H1 (cell line): ENCODE results near the gene TLE4. TPM values are rescaled to one million over a fixed set of nuclear protein-coding genes. Genes with fewer than 3 reads are reported as not detected.

Experiments used
- CTCF ChIA-PET: fragments of 300-600 bp; sonication (Branson Sonifier 250); formaldehyde crosslinking; loops from one replicate; lab custom pipeline; 2021; ENCODE audit not compliant: partially characterized antibody; lab: Charles Lee
- POLR2A ChIA-PET: fragments of 300-600 bp; sonication (Branson Sonifier 250); formaldehyde crosslinking; loops from one replicate; lab custom pipeline; 2021; ENCODE audit warnings: inconsistent platforms; ENCODE audit not compliant: partially characterized antibody; lab: Charles Lee
- DNase-seq, 2 experiments: peaks; one replicate each; pipeline versions ENCODE4 v3.0.0 to v3.0.0-alpha.2; 2010 to 2022; ENCODE audit warnings: low spot score in 2 of 2, low read depth in 1 of 2, mixed read lengths in 1 of 2
- FAIRE-seq: peaks from 2 replicates; lab custom pipeline; 2011; peaks lifted over from hg19 to GRCh38; lab: Jason Lieb, UNC
- H2AFZ ChIP-seq: 2 replicates; pipeline ENCODE4 v1.8.1; 2012; ENCODE audit warnings: low read length, inconsistent platforms
- H2AK5ac ChIP-seq: 2 replicates; pipeline ENCODE4 v1.6.1; 2013; ENCODE audit warnings: low read depth, low read length
- H2BK120ac ChIP-seq: replicated peaks from 2 replicates; pipeline ENCODE3; 2013; ENCODE audit warnings: low read depth, low read length, inconsistent platforms
- H2BK12ac ChIP-seq: 2 replicates; pipeline ENCODE4 v1.6.1; 2013; ENCODE audit warnings: low read depth, low read length
- H2BK15ac ChIP-seq: 2 replicates; pipeline ENCODE4 v1.6.1; 2013; ENCODE audit warnings: low read length
- H2BK20ac ChIP-seq: 2 replicates; pipeline ENCODE4 v1.6.1; 2013; ENCODE audit warnings: low read length
- H2BK5ac ChIP-seq: 2 replicates; pipeline ENCODE4 v1.6.1; 2013; ENCODE audit warnings: low read depth, low read length
- H3K14ac ChIP-seq: 2 replicates; pipeline ENCODE4 v1.6.1; 2013; ENCODE audit warnings: inconsistent platforms; ENCODE audit not compliant: insufficient read length
- H3K18ac ChIP-seq: 2 replicates; pipeline ENCODE4 v1.6.1; 2013; ENCODE audit warnings: low read length; ENCODE audit errors: extremely low read depth
- H3K23ac ChIP-seq: 2 replicates; pipeline ENCODE4 v1.6.1; 2013; ENCODE audit warnings: inconsistent platforms; ENCODE audit not compliant: insufficient read length
- H3K23me2 ChIP-seq: 2 replicates; pipeline ENCODE4 v1.6.1; 2013; ENCODE audit warnings: low read depth, low read length
- H3K27ac ChIP-seq: 2 replicates; pipeline ENCODE4 v1.6.1; 2011; ENCODE audit warnings: low read depth, low read length, inconsistent platforms
- H3K27me3 ChIP-seq, 4 experiments: replicated peaks in 1 of 4; 1 replicate in 1 of 4; 2 replicates in 3 of 4; pipeline versions ENCODE4 v1.6.1 to v1.8.1; 2011 to 2013; ENCODE audit warnings: low read length in 3 of 4, mild to moderate bottlenecking in 3 of 4, inconsistent platforms in 2 of 4, mixed read lengths in 2 of 4, moderate library complexity in 1 of 4; ENCODE audit not compliant: control insufficient read depth in 3 of 4, insufficient read depth in 3 of 4; ENCODE audit errors: extremely low read depth in 1 of 4
- H3K36me3 ChIP-seq, 4 experiments: 2 replicates each; pipeline versions ENCODE4 v1.6.1 to v1.8.1; 2011 to 2013; ENCODE audit warnings: mild to moderate bottlenecking in 4 of 4, low read length in 3 of 4, moderate library complexity in 2 of 4, control low read depth in 1 of 4, inconsistent platforms in 1 of 4; ENCODE audit not compliant: insufficient read depth in 4 of 4, control insufficient read depth in 2 of 4
- H3K4ac ChIP-seq: replicated peaks from 2 replicates; pipeline ENCODE3; 2013; ENCODE audit warnings: low read length, low read depth, mixed read lengths, inconsistent platforms; ENCODE audit not compliant: insufficient read length
- H3K4me1 ChIP-seq, 4 experiments: replicated peaks in 1 of 4; 1 replicate in 1 of 4; 2 replicates in 3 of 4; pipeline versions ENCODE4 v1.6.1 to v1.8.1; 2011 to 2013; ENCODE audit warnings: low read length in 3 of 4, inconsistent platforms in 2 of 4, mixed read lengths in 1 of 4; ENCODE audit not compliant: insufficient read depth in 4 of 4, control insufficient read depth in 3 of 4
- H3K4me2 ChIP-seq, 2 experiments: 2 replicates each; pipeline versions ENCODE4 v1.6.1 to v1.8.1; 2011 to 2013; ENCODE audit warnings: low read depth in 2 of 2, low read length in 2 of 2, control low read depth in 1 of 2, inconsistent platforms in 1 of 2, mild to moderate bottlenecking in 1 of 2; ENCODE audit not compliant: insufficient read depth in 1 of 2
- H3K4me3 ChIP-seq, 4 experiments: fragments of 200-600, 300-600 bp in 1 of 4; sonication (generic), shearing (Covaris generic), sonication (Bioruptor Twin) in 1 of 4; 2 replicates each; pipeline versions ENCODE4 v1.5.1 to v1.8.1; 2011 to 2016; ENCODE audit warnings: low read length in 4 of 4, low read depth in 3 of 4, control low read depth in 2 of 4, inconsistent platforms in 2 of 4, mild to moderate bottlenecking in 2 of 4, mixed read lengths in 1 of 4, moderate library complexity in 1 of 4; ENCODE audit not compliant: insufficient read depth in 2 of 4; ENCODE audit errors: extremely low read depth in 1 of 4
- H3K56ac ChIP-seq: replicated peaks from 2 replicates; pipeline ENCODE3; 2013; ENCODE audit warnings: low read depth, mild to moderate bottlenecking, mixed read lengths, low read length, inconsistent platforms; ENCODE audit not compliant: insufficient read length
- H3K79me1 ChIP-seq: 2 replicates; pipeline ENCODE4 v1.6.1; 2013; ENCODE audit warnings: low read depth, low read length, control low read depth
- H3K79me2 ChIP-seq, 2 experiments: 2 replicates each; pipeline versions ENCODE4 v1.6.1 to v1.8.1; 2012 to 2013; ENCODE audit warnings: low read length in 2 of 2, mild to moderate bottlenecking in 2 of 2, inconsistent platforms in 1 of 2; ENCODE audit not compliant: insufficient read depth in 2 of 2, control insufficient read depth in 1 of 2
- H3K9ac ChIP-seq, 4 experiments: replicated peaks in 1 of 4; 1 replicate in 1 of 4; 2 replicates in 3 of 4; pipeline versions ENCODE4 v1.6.1 to v1.8.1; 2011 to 2013; ENCODE audit warnings: low read depth in 3 of 4, low read length in 3 of 4, control low read depth in 2 of 4, mild to moderate bottlenecking in 2 of 4, moderate library complexity in 2 of 4, inconsistent platforms in 1 of 4; ENCODE audit errors: extremely low read depth in 1 of 4
- H3K9me3 ChIP-seq, 2 experiments: 2 replicates each; pipeline versions ENCODE4 v1.6.1 to v1.8.1; 2012 to 2013; ENCODE audit warnings: mild to moderate bottlenecking in 2 of 2, moderate library complexity in 2 of 2, control low read depth in 1 of 2, inconsistent platforms in 1 of 2, low read depth in 1 of 2, low read length in 1 of 2, mixed read lengths in 1 of 2; ENCODE audit not compliant: insufficient read depth in 2 of 2
- H4K20me1 ChIP-seq, 2 experiments: replicated peaks in 1 of 2; 2 replicates each; pipeline versions ENCODE3 to v1.8.1; 2011 to 2013; ENCODE audit warnings: inconsistent platforms in 2 of 2, low read length in 2 of 2, mild to moderate bottlenecking in 1 of 2; ENCODE audit not compliant: insufficient read depth in 2 of 2, control insufficient read depth in 1 of 2
- H4K5ac ChIP-seq: 2 replicates; pipeline ENCODE4 v1.6.1; 2013; ENCODE audit warnings: low read length, low read depth, mixed read lengths, inconsistent platforms; ENCODE audit not compliant: insufficient read length
- H4K8ac ChIP-seq: 2 replicates; pipeline ENCODE4 v1.8.0; 2013; ENCODE audit warnings: mild to moderate bottlenecking, moderate library complexity, low read length, inconsistent platforms; ENCODE audit not compliant: insufficient read depth; ENCODE audit errors: extremely low read depth
- H4K91ac ChIP-seq: replicated peaks from 2 replicates; pipeline ENCODE3; 2013; ENCODE audit warnings: low read length, mixed read lengths, inconsistent platforms; ENCODE audit not compliant: insufficient read length
- CEBPB ChIP-seq: IDR thresholded peaks from 2 replicates; pipeline ENCODE4 v1.6.1; 2012; ENCODE audit warnings: low read depth, low read length
- CHD2 ChIP-seq: IDR thresholded peaks from 2 replicates; pipeline ENCODE4 v1.6.1; 2012; ENCODE audit warnings: low read length, improper control_type of control experiment
- GTF2F1 ChIP-seq: IDR thresholded peaks from 2 replicates; pipeline ENCODE4 v1.6.1; 2012; ENCODE audit warnings: low read depth, low read length, improper control_type of control experiment, borderline replicate concordance
- KDM5A ChIP-seq: fragments of 200-600 bp; IDR thresholded peaks from 2 replicates; pipeline ENCODE4 v1.7.1; 2012; ENCODE audit warnings: mild to moderate bottlenecking, low read length, inconsistent platforms, mixed read lengths
- NRF1 ChIP-seq: IDR thresholded peaks from 2 replicates; pipeline ENCODE4 v1.6.1; 2011; ENCODE audit warnings: mild to moderate bottlenecking, low read depth, low read length, improper control_type of control experiment
- POU5F1 ChIP-seq: IDR thresholded peaks from 2 replicates; pipeline ENCODE4 v1.6.1; 2011; ENCODE audit warnings: low read depth, mild to moderate bottlenecking, low read length, moderate library complexity
- SP2 ChIP-seq: IDR thresholded peaks from 2 replicates; pipeline ENCODE4 v1.6.1; 2012; ENCODE audit warnings: mild to moderate bottlenecking, low read length, inconsistent platforms
- TEAD4 ChIP-seq: IDR thresholded peaks from 2 replicates; pipeline ENCODE4 v1.6.1; 2012; ENCODE audit warnings: low read depth, low read length, inconsistent platforms, mixed read lengths
- WGBS, 2 experiments: shearing (Covaris generic) in 1 of 2; methylation state at CpG; one replicate each; pipeline versions ENCODE4 v1.1.6 to v1.1.7; 2013 to 2015; ENCODE audit warnings: low lambda C conversion rate in 2 of 2, mixed read lengths in 2 of 2, inconsistent platforms in 1 of 2, low coverage in 1 of 2, missing lambda C conversion rate in 1 of 2; ENCODE audit not compliant: insufficient replicate concordance in 2 of 2, insufficient coverage in 1 of 2, insufficient read length in 1 of 2; ENCODE audit errors: extremely low coverage in 1 of 2, missing lambda C conversion rate in 1 of 2; 5-methylcytosine and 5-hydroxymethylcytosine counted together
- long read RNA-seq, 2 experiments: library from RNA in 1 of 2; library from capped mRNA in 1 of 2; stranded (forward); transcript quantifications; one replicate each; pipeline ENCODE4 v2.0.0, GENCODE V29; 2021; ENCODE audit warnings: inconsistent platforms in 1 of 2
- polyA minus RNA-seq, 3 experiments: library from RNA; depleted of rRNA, polyadenylated mRNA; stranded (reverse); fragments of >200 nt; gene quantifications; 1 replicate in 2 of 3; 2 replicates in 1 of 3; pipeline ENCODE4 v1.2.3, GENCODE V29; 2011
- polyA plus RNA-seq, 7 experiments: library from polyadenylated mRNA; depleted of rRNA in 3 of 7; stranded (reverse) in 5 of 7; unstranded in 2 of 7; fragments of >200 nt in 5 of 7; fragments of 200-250 nt in 2 of 7; gene quantifications; 1 replicate in 5 of 7; 2 replicates in 1 of 7; 4 replicates in 1 of 7; pipeline versions ENCODE4 v1.2.1 to v1.2.3, GENCODE V29; 2011 to 2013; ENCODE audit warnings: missing spikeins in 2 of 7, mixed read lengths in 2 of 7
- total RNA-seq: library from RNA; stranded (reverse); fragmentation: NEBNext Ultra II Directional; extraction: Animal tissue kit (Norgen Biotek cat#: 25700); gene quantifications from 2 replicates; pipeline ENCODE4 v1.2.1, GENCODE V29; 2021
- TF ChIP-seq, protein P1 (sequence below): IDR thresholded peaks from 2 replicates; pipeline ENCODE4 v1.6.1; 2012; ENCODE audit warnings: inconsistent platforms

Gene TLE4
- total RNA-seq (36.9 and 39.2 TPM in 2 replicates), polyA plus RNA-seq (2011; rRNA removed) (32.4 and 37.2 TPM in 2 replicates), polyA minus RNA-seq (2011; rRNA and poly(A)+ RNA removed) (75.3 and 97.5 TPM in 2 replicates)
- 32.6 TPM for polyA plus RNA-seq (2011; cell fraction: cytosol; rRNA removed)
- 50.9 TPM for polyA plus RNA-seq (2011; cell fraction: nucleus; rRNA removed)
- polyA plus RNA-seq (2012, experiment 1 of 2), result 26.7 to 31.6 TPM (median 27.9 TPM) in 4 replicates
- polyA plus RNA-seq (2012, experiment 2 of 2), result 7.9 TPM
- 22.4 TPM for polyA plus RNA-seq (2013, experiment 1 of 2)
- polyA plus RNA-seq (2013, experiment 2 of 2), result 23.5 TPM
- polyA minus RNA-seq (2011; cell fraction: cytosol; rRNA and poly(A)+ RNA removed), result 50.1 TPM
- polyA minus RNA-seq (2011; cell fraction: nucleus; rRNA and poly(A)+ RNA removed), result 129 TPM
- long read RNA-seq, experiment 1, partial matches to known transcripts, result 3 of 11 reads
- long read RNA-seq, experiment 1, other reads (novel, unspliced or antisense), result 8 of 11 reads
- long read RNA-seq, experiment 2, result 0 reads

DNA sequence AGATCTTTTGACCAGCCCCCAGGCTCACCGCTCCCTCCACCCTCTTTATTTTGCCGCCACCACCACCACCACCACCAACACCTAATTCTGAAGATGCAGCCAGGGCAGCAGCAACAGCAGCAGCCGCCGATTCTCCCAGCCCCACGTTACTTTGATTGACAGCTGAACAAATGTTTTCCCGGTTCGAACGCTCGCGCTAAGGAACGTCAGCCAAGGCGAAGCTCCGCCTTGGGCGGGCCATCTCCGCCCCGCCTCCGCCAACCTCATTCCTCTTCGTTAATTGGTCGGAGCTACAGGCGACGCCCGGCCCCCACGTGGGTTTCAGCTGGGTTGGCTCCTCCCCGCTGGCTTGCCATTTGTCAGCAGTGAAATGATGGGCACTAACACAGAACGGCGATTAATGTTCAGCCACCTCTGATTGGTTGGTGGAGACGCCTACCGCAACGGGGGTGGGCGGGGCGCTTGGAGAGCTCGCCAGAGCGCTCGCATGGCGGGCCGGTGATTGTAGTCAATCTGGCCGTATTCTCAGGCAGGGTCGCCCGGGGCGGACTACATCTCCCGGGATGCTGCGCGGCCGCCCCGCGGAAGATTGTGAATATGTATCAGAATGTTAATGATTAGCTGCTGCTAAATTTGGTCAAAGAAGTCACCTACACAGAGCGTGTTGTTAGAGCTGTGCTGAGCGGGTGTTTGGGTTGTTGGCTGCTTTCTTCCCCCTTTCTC lies at the start of gene TLE4:
TLE4 (plus strand) TSS at position 657 of the 723 bp plus-strand sequence. CDS start 826 bp downstream, outside the sequence.
- no peaks in the 10 kb centered on the region for H3K9me3 ChIP-seq
- no peak within 1 kb of the TSS for H2BK120ac ChIP-seq
- no peak within 1 kb of the TSS for H2AK5ac ChIP-seq
- no peak within 1 kb of the TSS for H2BK15ac ChIP-seq
- no peak within 1 kb of the TSS for H2BK20ac ChIP-seq
- FAIRE-seq (peak; percentile 98), DNase-seq (peak; percentile 97 to 100)
- H2AFZ ChIP-seq, result no peak within 1 kb of the TSS
- peak within 1 kb of the TSS; percentile 70 for H4K91ac ChIP-seq
- peak within 1 kb of the TSS; percentile 86 to 88 for H3K4me2 ChIP-seq
- H3K23ac ChIP-seq, result no peak within 1 kb of the TSS
- no peaks in the 10 kb centered on the region for H3K79me1 ChIP-seq
- peak within 1 kb of the TSS; percentile 34 for H3K4ac ChIP-seq
- H3K4me3 ChIP-seq, result peak within 1 kb of the TSS; percentile 81 to 99 (median 82)
- H3K27ac ChIP-seq, result peak within 1 kb of the TSS; percentile 92
- 1% methylated on average over 42 of the region's 48 CpGs; no CpG with 5 or more reads in 1 of the 2 experiments for WGBS, 2 experiments
- H2BK5ac ChIP-seq, result peak within 1 kb of the TSS; percentile 95
- peaks cover 8% of the 10 kb centered on the region for H3K23me2 ChIP-seq
- H3K56ac ChIP-seq, result peak within 1 kb of the TSS; percentile 32
- POLR2A ChIA-PET, result interaction anchor here (0.6 to 2.6 kb wide), 40 partner anchors 11 to 1275 kb away, joined by 3 to 36 read pairs (median 4); partner anchors contain the start of gene PSAT1
- no peak within 1 kb of the TSS for H3K14ac ChIP-seq
- H3K9ac ChIP-seq, result peak within 1 kb of the TSS; percentile 81 to 94 (median 89)
- H3K27me3 ChIP-seq, result no peaks in the 10 kb centered on the region
- CTCF ChIA-PET, result interaction anchor here (0.9 to 1.7 kb wide), 6 partner anchors 13 to 413 kb away, joined by 3 to 5 read pairs (median 4); no protein-coding TSS in a partner anchor
- H2BK12ac ChIP-seq, result peak within 1 kb of the TSS; percentile 77; the same call in 1 of the 2 replicates
- peak within 1 kb of the TSS; percentile 96 for H4K8ac ChIP-seq
- H3K18ac ChIP-seq, result peak within 1 kb of the TSS; percentile 55; the same call in 1 of the 2 replicates
- H4K20me1 ChIP-seq, result no peaks in the 10 kb centered on the region
- peak within 1 kb of the TSS; percentile 85 for H4K5ac ChIP-seq
- peaks cover 0 to 8% (median 0%) of the 10 kb centered on the region in 4 experiments; a peak in 1 of 8 replicates for H3K36me3 ChIP-seq
- H3K4me1 ChIP-seq, result peaks cover 0 to 8% (median 3%) of the 10 kb centered on the region in 4 experiments; a peak in 2 of 7 replicates
- H3K79me2 ChIP-seq, result peaks cover 0 to 32% of the 10 kb centered on the region in 2 experiments; a peak in 2 of 4 replicates
- TF ChIP-seq SP2 (peak; percentile 11; the same call in 1 of the 2 replicates), TEAD4 (no peak), NRF1 (0 out of 2 replicates have a peak, but pooled peaks have one; percentile 14), CHD2 (peak; percentile 63), POU5F1 (no peak), CEBPB (no peak), GTF2F1 (peak; percentile 89), KDM5A (no peak)
- TF ChIP-seq, protein P1, sequence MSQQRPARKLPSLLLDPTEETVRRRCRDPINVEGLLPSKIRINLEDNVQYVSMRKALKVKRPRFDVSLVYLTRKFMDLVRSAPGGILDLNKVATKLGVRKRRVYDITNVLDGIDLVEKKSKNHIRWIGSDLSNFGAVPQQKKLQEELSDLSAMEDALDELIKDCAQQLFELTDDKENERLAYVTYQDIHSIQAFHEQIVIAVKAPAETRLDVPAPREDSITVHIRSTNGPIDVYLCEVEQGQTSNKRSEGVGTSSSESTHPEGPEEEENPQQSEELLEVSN, result no peak
